Neural crest cell (in vitro differentiated cells): Measurements from ENCODE around the gene TMEM181. TPM values are rescaled to one million over a fixed set of nuclear protein-coding genes. Genes with fewer than 3 reads are reported as not detected.
A peak's percentile ranks its signal among the peaks of the same experiment; 100 is the strongest.

Experiments used
- DNase-seq: peaks from one replicate; pipeline ENCODE4 v3.0.0; 2021; ENCODE audit warnings: low read depth, mixed read lengths, low spot score
- H3K27ac Mint-ChIP-seq: one replicate; pipeline ENCODE4 v1.8.0; 2021; ENCODE audit warnings: mild to moderate bottlenecking, mixed read lengths; ENCODE audit not compliant: unreplicated experiment
- H3K27me3 Mint-ChIP-seq: 2 replicates; pipeline ENCODE4 v1.8.0; 2021; ENCODE audit warnings: low read depth, mild to moderate bottlenecking, mixed read lengths
- H3K36me3 Mint-ChIP-seq: 2 replicates; pipeline ENCODE4 v1.8.0; 2021; ENCODE audit warnings: low read depth, mild to moderate bottlenecking, mixed read lengths
- H3K4me1 Mint-ChIP-seq: 2 replicates; pipeline ENCODE4 v1.8.0; 2021; ENCODE audit warnings: mixed read lengths
- H3K4me3 Mint-ChIP-seq: one replicate; pipeline ENCODE4 v1.8.0; 2021; ENCODE audit warnings: mild to moderate bottlenecking, mixed read lengths
- H3K9me3 Mint-ChIP-seq: 2 replicates; pipeline ENCODE4 v1.8.0; 2021; ENCODE audit warnings: mixed read lengths
- CTCF ChIP-seq: fragments of 200-600 bp; sonication (generic); conservative IDR thresholded peaks from 2 replicates; pipeline ENCODE4 v1.5.0; 2021; ENCODE audit warnings: antibody characterized with exemption, mild to moderate bottlenecking
- total RNA-seq: library from RNA; stranded (reverse); gene quantifications from 2 replicates; pipeline ENCODE4 v1.2.1, GENCODE V29; 2021

The TMEM181 gene
- total RNA-seq, 1 donor from 2014 or later = 23.9 TPM

- Mint-ChIP-seq H3K9me3 (no peaks in the 10 kb centered on the region), H3K4me1 (peaks cover 46% of the 10 kb centered on the region), H3K4me3 (no peak overlapping the region), H3K27ac (no peak overlapping the region), H3K36me3 (no peaks in the 10 kb centered on the region), H3K27me3 (no peaks in the 10 kb centered on the region)
- no peak for DNase-seq
- TF ChIP-seq CTCF = no peak
Measured at GRCh38 chr6:158567152-158567551, 7.3 kb downstream of the TMEM181 start.

- H3K27ac Mint-ChIP-seq = peak overlapping the region; percentile 92
- H3K27me3 Mint-ChIP-seq = no peaks in the 10 kb centered on the region
- DNase-seq = no peak
- H3K4me3 Mint-ChIP-seq = no peak overlapping the region
- no peaks in the 10 kb centered on the region for H3K9me3 Mint-ChIP-seq
- no peak for TF ChIP-seq CTCF
- H3K4me1 Mint-ChIP-seq = peaks cover 45% of the 10 kb centered on the region
- no peaks in the 10 kb centered on the region for H3K36me3 Mint-ChIP-seq
Measured at GRCh38 chr6:158567871-158568401, 8.0 kb downstream of the TMEM181 start.

- DNase-seq = no peak
- Mint-ChIP-seq H3K27ac (no peak overlapping the region), H3K4me3 (peak overlapping the region; percentile 23), H3K36me3 (no peaks in the 10 kb centered on the region), H3K27me3 (no peaks in the 10 kb centered on the region), H3K4me1 (peaks cover 48% of the 10 kb centered on the region), H3K9me3 (no peaks in the 10 kb centered on the region)
- TF ChIP-seq CTCF = no peak
Measured at GRCh38 chr6:158568549-158568948, 8.7 kb downstream of the TMEM181 start.

GRCh38 chr6:158569036-158569435 lies 9.1 kb downstream of the TMEM181 start:
- no peak for TF ChIP-seq CTCF
- DNase-seq = no peak
- Mint-ChIP-seq H3K36me3 (no peaks in the 10 kb centered on the region), H3K4me3 (peak overlapping the region; percentile 23), H3K9me3 (no peaks in the 10 kb centered on the region), H3K4me1 (peaks cover 48% of the 10 kb centered on the region), H3K27ac (peak overlapping the region; percentile 41), H3K27me3 (no peaks in the 10 kb centered on the region)

GRCh38 chr6:158570681-158570962 lies 10.7 kb downstream of the TMEM181 start:
- Mint-ChIP-seq H3K4me3 (no peak overlapping the region), H3K4me1 (peaks cover 45% of the 10 kb centered on the region), H3K27ac (no peak overlapping the region), H3K9me3 (no peaks in the 10 kb centered on the region), H3K27me3 (no peaks in the 10 kb centered on the region), H3K36me3 (no peaks in the 10 kb centered on the region)
- TF ChIP-seq CTCF = no peak
- no peak for DNase-seq
